ENCODE data around the gene UVSSA.
"Not testable (repeated sequence)": the region's sequence is repeated elsewhere in the genome, so short reads cannot be mapped to it uniquely, and the experiment has no call there.

The UVSSA gene

DNA sequence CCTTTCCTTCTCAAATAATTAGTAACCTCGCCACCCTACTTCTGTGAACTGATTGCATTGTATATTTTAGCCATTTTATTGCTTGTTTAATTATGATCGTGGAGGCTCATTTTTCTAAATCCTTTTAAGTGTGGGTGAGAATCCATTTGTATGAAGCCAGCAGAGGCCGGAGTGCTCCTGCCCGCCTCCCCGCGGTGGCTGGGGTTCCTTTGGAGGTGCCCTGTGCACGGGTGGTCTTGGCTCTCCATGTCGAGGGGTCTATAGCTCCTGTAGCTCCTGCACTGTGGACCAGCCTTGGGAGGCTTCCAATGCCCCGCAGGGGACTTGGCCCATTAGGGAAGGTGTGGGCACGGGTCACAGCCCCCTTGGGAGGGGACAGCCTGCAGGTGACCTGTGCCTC lies 15.0 kb downstream of the UVSSA start:
- in situ Hi-C loops (cut with HindIII; ENCODE audit: low sequenced_read_pairs) = no loop called here

- in situ Hi-C loops (cut with HindIII; ENCODE audit: low sequenced_read_pairs) = no loop called here
Observed at GRCh38 chr4:1362521-1362920, 15.5 kb downstream of the UVSSA start.

- in situ Hi-C loops (cut with HindIII; ENCODE audit: low sequenced_read_pairs) = no loop called here
Observed at GRCh38 chr4:1363513-1363912, 16.5 kb downstream of the UVSSA start.

- in situ Hi-C loops (cut with HindIII; ENCODE audit: low sequenced_read_pairs) = no loop called here
Observed at GRCh38 chr4:1364217-1364616, 17.2 kb downstream of the UVSSA start.

DNA sequence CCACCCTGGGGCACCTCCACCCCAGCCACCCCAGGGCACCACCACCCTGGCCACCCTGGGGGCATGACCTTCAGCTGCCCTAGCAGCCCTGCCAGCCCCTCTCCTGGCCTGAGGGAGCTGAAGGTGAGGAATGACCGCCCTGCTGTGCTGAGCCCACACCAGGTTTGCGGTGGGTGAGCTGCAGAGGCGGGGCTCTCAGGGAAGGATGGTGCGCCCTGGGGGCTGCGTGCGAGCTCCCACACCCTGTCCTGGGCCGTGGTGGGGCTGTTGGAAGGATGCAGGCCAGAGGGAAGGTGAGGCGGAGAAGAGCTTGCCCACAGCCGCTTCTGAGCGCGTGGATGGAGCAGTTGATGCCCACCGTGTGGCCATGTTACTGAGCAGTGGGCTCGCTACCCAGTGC lies 17.7 kb downstream of the UVSSA start:
- in situ Hi-C loops (cut with HindIII; ENCODE audit: low sequenced_read_pairs) = no loop called here

DNA sequence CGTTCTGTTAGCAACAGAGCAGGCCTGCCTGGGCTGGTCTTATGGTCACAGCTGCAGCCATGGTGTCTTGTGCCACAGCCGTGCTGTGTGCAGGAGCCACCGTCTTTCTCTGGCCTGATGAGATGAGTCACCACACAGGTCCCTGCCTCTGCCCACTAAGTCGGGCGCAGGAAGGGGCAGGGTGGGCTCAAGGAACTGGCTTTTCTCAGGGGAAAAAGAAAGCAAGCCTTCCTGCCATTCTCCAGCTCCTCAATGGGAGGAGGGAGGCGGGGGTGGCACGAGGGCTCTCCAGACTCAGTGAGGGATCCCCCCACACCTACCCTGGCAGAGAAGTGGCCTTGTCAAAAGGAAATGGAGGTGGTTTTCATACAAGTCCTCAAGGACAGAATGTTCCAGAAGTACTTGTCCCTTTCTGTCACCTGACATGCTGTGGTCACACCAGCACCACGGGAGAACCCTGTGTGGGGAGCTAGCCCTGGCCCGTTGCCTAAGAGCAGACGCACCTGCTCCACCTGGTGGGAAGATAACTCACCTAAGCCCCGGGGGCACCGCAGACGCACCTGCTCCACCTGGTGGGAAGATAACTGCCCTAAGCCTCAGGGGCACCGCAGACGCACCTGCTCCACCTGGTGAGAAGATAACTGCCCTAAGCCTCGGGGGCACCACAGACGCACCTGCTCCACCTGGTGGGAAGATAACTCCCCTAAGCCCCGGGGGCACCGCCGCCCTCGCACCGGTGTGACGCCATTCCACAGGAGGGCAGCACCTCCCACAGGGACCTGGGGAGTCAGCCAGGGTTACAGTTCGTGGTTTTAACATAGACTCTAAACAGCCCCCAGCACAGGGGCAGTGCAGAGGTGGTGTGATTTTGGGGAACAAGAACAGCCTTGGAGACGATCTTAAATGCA lies 18.5 kb downstream of the UVSSA start:
- in situ Hi-C loops (cut with HindIII; ENCODE audit: low sequenced_read_pairs) = no loop called here

DNA sequence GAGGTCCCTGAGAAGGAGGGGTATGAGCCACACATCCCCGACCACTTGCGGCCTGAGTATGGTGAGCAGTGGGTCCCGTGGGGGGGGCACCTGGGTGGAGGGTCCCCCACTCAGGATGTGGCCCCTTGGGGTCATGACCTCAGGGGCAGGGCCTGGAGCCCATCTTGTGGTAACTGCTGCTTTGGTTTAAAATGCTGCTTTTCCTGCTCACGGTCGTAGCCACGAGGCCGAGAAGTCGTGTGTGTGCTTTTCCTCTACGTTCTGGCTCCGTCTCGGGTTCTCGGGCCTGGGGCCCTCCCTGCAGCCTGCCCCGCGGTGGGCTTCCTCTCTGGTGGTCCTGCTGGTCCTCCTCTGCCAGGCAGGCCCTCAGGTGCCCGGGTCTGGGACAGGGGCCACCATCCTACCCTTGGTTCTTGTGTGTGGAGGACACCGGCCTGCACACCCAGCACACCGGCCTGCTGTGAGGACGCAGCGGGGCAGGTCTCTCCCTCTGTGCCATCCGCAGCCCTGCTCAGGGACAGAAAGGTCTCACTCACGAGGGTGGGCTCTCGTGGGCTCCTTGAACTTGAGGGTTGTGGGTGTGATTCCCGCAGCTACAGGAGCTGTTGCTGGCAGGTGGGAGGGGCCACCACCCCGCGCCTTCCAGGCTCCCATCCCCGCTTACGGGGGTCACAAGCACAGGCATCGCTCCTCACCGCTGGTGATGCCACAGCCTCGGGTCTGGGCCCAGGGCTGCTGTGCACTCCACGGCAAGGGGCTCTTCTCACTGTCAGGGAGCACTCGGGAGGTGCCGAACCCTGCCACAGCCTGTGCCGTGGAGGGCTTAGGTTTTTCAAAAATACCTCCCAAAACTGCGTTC lies 19.6 kb downstream of the UVSSA start:
- in situ Hi-C loops (cut with HindIII; ENCODE audit: low sequenced_read_pairs) = no loop called here

DNA sequence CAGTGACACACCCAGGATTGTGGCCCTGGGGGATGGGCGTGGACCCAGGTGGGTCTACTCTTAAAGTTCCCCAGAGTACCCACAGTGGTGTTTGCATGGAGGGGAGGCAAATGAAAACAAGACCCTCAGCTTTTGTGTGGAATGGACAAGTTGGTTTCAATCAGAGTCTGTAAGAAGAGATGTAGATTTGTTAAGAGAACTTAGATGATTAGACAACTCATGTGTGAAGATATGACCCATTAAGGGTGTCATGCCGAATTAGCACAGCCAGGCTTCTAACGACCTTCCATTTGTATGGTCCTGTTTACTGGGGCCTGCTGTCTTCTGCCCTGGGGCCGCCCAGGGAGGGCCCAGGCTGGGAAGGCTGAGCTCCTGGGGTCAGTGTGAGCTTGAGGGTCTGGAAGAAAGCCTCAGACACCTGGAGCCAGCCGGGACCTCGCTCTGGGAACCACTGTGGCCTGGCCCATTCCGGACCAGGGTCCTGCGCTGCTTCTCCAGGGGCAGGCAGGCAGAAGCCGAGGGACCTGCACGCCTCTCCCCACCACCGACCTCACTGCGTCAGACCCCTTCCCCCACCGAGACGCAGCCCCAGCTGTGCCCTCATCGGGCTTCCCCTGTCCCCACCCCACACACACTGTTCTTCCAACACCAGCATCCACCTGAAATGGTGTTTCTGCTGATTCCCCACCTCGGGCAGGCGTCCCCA lies 20.4 kb downstream of the UVSSA start:
- in situ Hi-C loops (cut with HindIII; ENCODE audit: low sequenced_read_pairs) = no loop called here

DNA sequence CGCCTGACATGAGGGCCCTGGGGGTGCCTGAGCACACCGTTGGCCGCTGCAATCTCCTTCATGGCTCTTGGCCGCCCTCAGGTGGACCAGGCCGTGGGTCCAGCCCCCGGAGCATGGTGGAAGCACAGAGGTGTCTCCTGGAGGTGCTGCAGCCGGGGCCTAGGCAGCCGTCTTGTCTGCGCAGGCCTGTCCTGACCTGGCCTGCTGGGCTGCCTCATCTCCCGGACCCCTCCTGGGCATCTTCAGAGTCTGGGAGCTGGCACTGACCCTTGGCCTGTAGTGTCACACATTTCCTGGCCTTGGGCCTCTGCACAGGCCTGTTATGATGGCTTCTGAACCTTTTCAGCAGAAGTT lies 20.9 kb downstream of the UVSSA start:
- in situ Hi-C loops (cut with HindIII; ENCODE audit: low sequenced_read_pairs) = no loop called here

- in situ Hi-C loops (cut with HindIII; ENCODE audit: low sequenced_read_pairs) = no loop called here
Observed at GRCh38 chr4:1368421-1369090, 21.5 kb downstream of the UVSSA start.

GRCh38 chr4:1369091-1369450 lies 22.1 kb downstream of the UVSSA start:
- in situ Hi-C loops (cut with HindIII; ENCODE audit: low sequenced_read_pairs) = no loop called here

- in situ Hi-C loops (cut with HindIII; ENCODE audit: low sequenced_read_pairs) = no loop called here
Observed at GRCh38 chr4:1369479-1370079, 22.6 kb downstream of the UVSSA start.

- in situ Hi-C loops (cut with HindIII; ENCODE audit: low sequenced_read_pairs) = no loop called here
Observed at GRCh38 chr4:1370321-1371124, 23.5 kb downstream of the UVSSA start.

DNA sequence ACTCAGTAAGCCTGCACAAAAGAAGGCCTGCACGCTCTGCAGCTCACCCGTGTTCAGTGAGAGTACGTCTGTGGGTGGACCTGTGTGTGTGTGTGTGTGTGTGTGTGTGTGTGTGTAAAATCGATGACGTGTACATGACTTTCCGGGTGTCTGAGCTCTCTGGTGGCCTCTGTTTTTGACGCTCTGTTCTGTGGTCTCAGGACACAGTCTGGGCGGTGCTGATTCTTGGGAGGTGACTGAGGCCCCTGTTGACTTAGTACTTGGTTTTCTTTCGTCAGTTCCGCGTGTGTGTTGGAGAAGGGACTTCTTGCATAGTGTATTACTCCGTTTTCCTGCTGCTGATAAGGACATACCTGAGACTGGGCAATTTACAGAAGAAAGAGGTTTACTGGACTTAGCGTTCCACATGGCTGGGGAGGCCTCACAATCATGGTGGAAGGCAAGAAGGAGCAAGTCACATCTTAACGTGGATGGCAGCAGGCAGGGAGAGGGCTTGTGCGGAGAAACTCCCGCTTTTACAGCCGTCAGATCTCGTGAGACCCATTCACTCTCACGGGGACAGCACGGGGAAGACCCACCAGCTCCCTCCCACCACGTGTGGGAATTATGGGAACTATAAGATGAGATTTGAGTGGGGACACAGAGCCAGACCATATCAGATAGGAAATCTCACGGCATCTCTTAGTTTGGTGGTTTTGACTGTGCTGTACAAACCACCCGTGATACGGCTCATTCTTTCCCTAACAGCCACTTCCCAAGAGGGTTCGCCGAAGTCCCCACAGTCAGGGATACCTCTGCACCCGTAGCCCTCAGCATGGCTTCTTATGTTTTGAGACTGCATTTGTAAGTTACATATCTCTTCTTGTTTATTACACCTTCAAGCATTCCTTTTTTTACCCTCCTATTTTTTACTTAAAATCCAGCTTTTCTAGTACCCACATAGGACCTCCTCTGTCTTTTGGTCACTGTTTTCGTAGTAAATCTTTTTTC lies 24.5 kb downstream of the UVSSA start:
- in situ Hi-C loops (cut with HindIII; ENCODE audit: low sequenced_read_pairs) = no loop called here

DNA sequence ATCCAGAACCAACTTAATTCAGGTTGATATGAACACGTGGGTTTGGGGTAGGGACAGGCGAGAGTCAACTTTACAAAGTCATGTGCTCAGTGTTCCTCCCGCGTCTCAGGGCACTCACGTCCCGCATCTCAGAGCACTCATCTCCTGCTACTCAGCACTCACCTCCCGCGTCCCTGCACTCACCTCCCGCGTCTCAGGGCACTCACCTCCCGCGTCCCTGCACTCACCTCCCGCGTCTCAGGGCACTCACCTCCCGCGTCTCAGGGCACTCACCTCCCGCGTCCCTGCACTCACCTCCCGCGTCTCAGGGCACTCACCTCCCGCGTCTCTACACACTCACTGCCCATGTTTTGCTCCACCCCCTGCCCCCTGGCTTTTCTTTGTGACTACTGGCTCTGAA lies 25.6 kb downstream of the UVSSA start:
- in situ Hi-C loops (cut with HindIII; ENCODE audit: low sequenced_read_pairs) = not testable (repeated sequence)

GRCh38 chr4:1373892-1374705 lies 27.1 kb downstream of the UVSSA start:
- in situ Hi-C loops (cut with HindIII; ENCODE audit: low sequenced_read_pairs) = no loop called here

DNA sequence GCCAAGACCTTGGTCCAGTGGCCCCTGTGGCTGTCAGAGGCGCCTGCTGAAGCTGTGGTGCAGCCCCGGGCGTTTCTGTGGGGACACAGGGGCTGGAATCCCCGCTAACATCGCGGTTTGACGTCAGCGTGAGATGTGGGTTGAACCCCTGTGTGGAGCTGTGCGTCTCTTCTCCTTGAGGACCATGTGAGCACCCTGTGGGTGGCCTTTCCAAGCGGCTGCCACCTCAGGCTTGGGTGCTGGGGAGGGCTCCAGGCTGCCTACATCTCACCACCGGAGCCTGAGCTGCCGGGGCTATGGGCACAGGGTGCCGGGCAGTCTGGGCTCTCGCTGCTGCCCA lies 27.7 kb downstream of the UVSSA start:
- in situ Hi-C loops (cut with HindIII; ENCODE audit: low sequenced_read_pairs) = no loop called here
